Astrocyte (in vitro differentiated cells and primary cell): ENCODE results near the gene ST6GAL2. TPM values are rescaled to one million over a fixed set of nuclear protein-coding genes. Genes with fewer than 3 reads are reported as not detected.

Experiments
- DNase-seq: peaks from one replicate; pipeline ENCODE4 v3.0.0-alpha.2; 2010; ENCODE audit warnings: low read depth
- FAIRE-seq: peaks from 2 replicates; lab custom pipeline; 2011; peaks lifted over from hg19 to GRCh38; lab: Jason Lieb, UNC
- H2AFZ ChIP-seq: 2 replicates; pipeline ENCODE4 v1.6.0; 2012; ENCODE audit warnings: low read depth, low read length, inconsistent platforms
- H3K27ac ChIP-seq: 2 replicates; pipeline ENCODE4 v1.5.1; 2011; ENCODE audit warnings: low read depth, low read length, inconsistent platforms
- H3K27me3 ChIP-seq: 2 replicates; pipeline ENCODE4 v1.6.0; 2011; ENCODE audit warnings: low read length, inconsistent platforms; ENCODE audit not compliant: insufficient read depth
- H3K36me3 ChIP-seq: 2 replicates; pipeline ENCODE4 v1.5.1; 2011; ENCODE audit warnings: low read length, inconsistent platforms; ENCODE audit not compliant: insufficient read depth
- H3K4me1 ChIP-seq: 2 replicates; pipeline ENCODE4 v1.5.1; 2011; ENCODE audit warnings: low read length, inconsistent platforms; ENCODE audit not compliant: insufficient read depth
- H3K4me2 ChIP-seq: 2 replicates; pipeline ENCODE4 v1.6.0; 2012; ENCODE audit warnings: low read length, inconsistent platforms
- H3K4me3 ChIP-seq: 2 replicates; pipeline ENCODE4 v1.5.1; 2011; ENCODE audit warnings: low read depth, mild to moderate bottlenecking, low read length, inconsistent platforms; ENCODE audit not compliant: insufficient read depth
- H3K79me2 ChIP-seq: 2 replicates; pipeline ENCODE4 v1.6.0; 2012; ENCODE audit warnings: mild to moderate bottlenecking, low read length, inconsistent platforms; ENCODE audit not compliant: insufficient read depth
- H3K9ac ChIP-seq: 2 replicates; pipeline ENCODE4 v1.6.0; 2012; ENCODE audit warnings: mild to moderate bottlenecking, low read length, inconsistent platforms
- H3K9me3 ChIP-seq: 2 replicates; pipeline ENCODE4 v1.5.1; 2012; ENCODE audit warnings: low read depth, mild to moderate bottlenecking, low read length, inconsistent platforms; ENCODE audit not compliant: insufficient read depth
- H4K20me1 ChIP-seq: 2 replicates; pipeline ENCODE4 v1.6.0; 2012; ENCODE audit warnings: low read length, inconsistent platforms; ENCODE audit not compliant: insufficient read depth
- H3K27ac Mint-ChIP-seq: one replicate; pipeline ENCODE4 v1.8.0; 2021; ENCODE audit warnings: mild to moderate bottlenecking, mixed read lengths; ENCODE audit not compliant: unreplicated experiment
- H3K27me3 Mint-ChIP-seq: one replicate; pipeline ENCODE4 v1.8.0; 2021; ENCODE audit warnings: low read depth, mixed read lengths; ENCODE audit not compliant: unreplicated experiment
- H3K36me3 Mint-ChIP-seq: one replicate; pipeline ENCODE4 v1.8.0; 2021; ENCODE audit warnings: low read depth, mixed read lengths; ENCODE audit not compliant: unreplicated experiment
- H3K4me1 Mint-ChIP-seq: one replicate; pipeline ENCODE4 v1.8.0; 2021; ENCODE audit warnings: low read depth, mixed read lengths; ENCODE audit not compliant: unreplicated experiment
- H3K4me3 Mint-ChIP-seq: one replicate; pipeline ENCODE4 v1.8.0; 2021; ENCODE audit warnings: mild to moderate bottlenecking, moderate library complexity, mixed read lengths; ENCODE audit not compliant: unreplicated experiment
- H3K9me3 Mint-ChIP-seq: one replicate; pipeline ENCODE4 v1.8.0; 2021; ENCODE audit warnings: mild to moderate bottlenecking, mixed read lengths; ENCODE audit not compliant: unreplicated experiment
- CTCF ChIP-seq: IDR thresholded peaks from 2 replicates; pipeline ENCODE4 v1.5.1; 2011; ENCODE audit warnings: low read depth, mild to moderate bottlenecking, inconsistent platforms, low read length, moderate library complexity; ENCODE audit not compliant: insufficient read depth
- EZH2 ChIP-seq: IDR thresholded peaks from 2 replicates; pipeline ENCODE4 v1.6.1; 2012; ENCODE audit warnings: mild to moderate bottlenecking, low read length, inconsistent platforms; ENCODE audit not compliant: insufficient read depth
- total RNA-seq: library from RNA; stranded (reverse); gene quantifications from 2 replicates; pipeline ENCODE4 v1.2.1, GENCODE V29; 2021

The ST6GAL2 gene
- total RNA-seq, 1 donor from 2014 or later, result 59.8 TPM

GRCh38 chr2:106758901-106759497 is 127.0 kb downstream of the ST6GAL2 start:
- Histone ChIP-seq H3K9ac (no peak overlapping the region), H3K79me2 (no peaks in the 10 kb centered on the region), H3K4me2 (no peak overlapping the region), H3K36me3 (no peaks in the 10 kb centered on the region), H4K20me1 (no peaks in the 10 kb centered on the region), H3K4me1 (no peaks in the 10 kb centered on the region), H3K27ac (no peak overlapping the region), H2AFZ (no peak overlapping the region), H3K4me3 (no peak overlapping the region), H3K27me3 (no peaks in the 10 kb centered on the region), H3K9me3 (no peaks in the 10 kb centered on the region)
- Mint-ChIP-seq H3K36me3 (no peaks in the 10 kb centered on the region), H3K27ac (no peak overlapping the region), H3K9me3 (peaks cover 4% of the 10 kb centered on the region), H3K4me1 (no peaks in the 10 kb centered on the region), H3K4me3 (no peak overlapping the region), H3K27me3 (no peaks in the 10 kb centered on the region)
- DNase-seq, result no peak
- TF ChIP-seq EZH2, result no peak
- TF ChIP-seq CTCF, result no peak
- no peak for FAIRE-seq
